ENCODE results near the gene TMEM183A.

Gene TMEM183A

GRCh38 chr1:202968895-202969295 lies 38.3 kb upstream of the TMEM183A start:
- Histone ChIP-seq H3K4me3 (ENCODE audit: low read depth, low read length) (no peak overlapping the region), H3K27me3 (peaks cover 24% of the 10 kb centered on the region), H3K36me3 (no peaks in the 10 kb centered on the region; the same call in 1 of the 2 replicates), H3K4me1 (peaks cover 6% of the 10 kb centered on the region; the same call in 1 of the 2 replicates), H3K9me3 (no peaks in the 10 kb centered on the region)
- TF ChIP-seq, protein P1, sequence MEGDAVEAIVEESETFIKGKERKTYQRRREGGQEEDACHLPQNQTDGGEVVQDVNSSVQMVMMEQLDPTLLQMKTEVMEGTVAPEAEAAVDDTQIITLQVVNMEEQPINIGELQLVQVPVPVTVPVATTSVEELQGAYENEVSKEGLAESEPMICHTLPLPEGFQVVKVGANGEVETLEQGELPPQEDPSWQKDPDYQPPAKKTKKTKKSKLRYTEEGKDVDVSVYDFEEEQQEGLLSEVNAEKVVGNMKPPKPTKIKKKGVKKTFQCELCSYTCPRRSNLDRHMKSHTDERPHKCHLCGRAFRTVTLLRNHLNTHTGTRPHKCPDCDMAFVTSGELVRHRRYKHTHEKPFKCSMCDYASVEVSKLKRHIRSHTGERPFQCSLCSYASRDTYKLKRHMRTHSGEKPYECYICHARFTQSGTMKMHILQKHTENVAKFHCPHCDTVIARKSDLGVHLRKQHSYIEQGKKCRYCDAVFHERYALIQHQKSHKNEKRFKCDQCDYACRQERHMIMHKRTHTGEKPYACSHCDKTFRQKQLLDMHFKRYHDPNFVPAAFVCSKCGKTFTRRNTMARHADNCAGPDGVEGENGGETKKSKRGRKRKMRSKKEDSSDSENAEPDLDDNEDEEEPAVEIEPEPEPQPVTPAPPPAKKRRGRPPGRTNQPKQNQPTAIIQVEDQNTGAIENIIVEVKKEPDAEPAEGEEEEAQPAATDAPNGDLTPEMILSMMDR (IDR thresholded peaks at IDR 0.05; ENCODE audit: low read depth, low read length) = peak; percentile 88
- DNase-seq = peak; percentile 53

- peaks cover 52% of the 10 kb centered on the region for H3K27me3 ChIP-seq
- no peak for DNase-seq
- H3K36me3 ChIP-seq = no peaks in the 10 kb centered on the region
- no peaks in the 10 kb centered on the region for H3K4me1 ChIP-seq
- TF ChIP-seq, protein P1 (IDR thresholded peaks at IDR 0.05; ENCODE audit: low read depth, low read length) = no peak
- H3K4me3 ChIP-seq (ENCODE audit: low read depth, low read length) = no peak overlapping the region
- H3K9me3 ChIP-seq = no peaks in the 10 kb centered on the region
These were observed 35.1 kb upstream of the TMEM183A start for GRCh38 chr1:202972046-202972445.

GRCh38 chr1:202974856-202975255 lies 32.3 kb upstream of the TMEM183A start:
- Histone ChIP-seq H3K4me1 (no peaks in the 10 kb centered on the region), H3K36me3 (no peaks in the 10 kb centered on the region), H3K27me3 (peaks cover 68% of the 10 kb centered on the region), H3K4me3 (ENCODE audit: low read depth, low read length) (no peak overlapping the region), H3K9me3 (no peaks in the 10 kb centered on the region)
- TF ChIP-seq, protein P1 (IDR thresholded peaks at IDR 0.05; ENCODE audit: low read depth, low read length) = no peak
- DNase-seq = no peak

GRCh38 chr1:202976633-202977032 lies 30.5 kb upstream of the TMEM183A start:
- no peak for DNase-seq
- H3K4me3 ChIP-seq (ENCODE audit: low read depth, low read length) = no peak overlapping the region
- no peaks in the 10 kb centered on the region for H3K36me3 ChIP-seq
- H3K4me1 ChIP-seq = no peaks in the 10 kb centered on the region
- TF ChIP-seq, protein P1 (IDR thresholded peaks at IDR 0.05; ENCODE audit: low read depth, low read length) = no peak
- no peaks in the 10 kb centered on the region for H3K9me3 ChIP-seq
- H3K27me3 ChIP-seq = peaks cover 70% of the 10 kb centered on the region

- H3K9me3 ChIP-seq = no peaks in the 10 kb centered on the region
- DNase-seq = no peak
- TF ChIP-seq, protein P1 (IDR thresholded peaks at IDR 0.05; ENCODE audit: low read depth, low read length) = no peak
- no peaks in the 10 kb centered on the region for H3K4me1 ChIP-seq
- peaks cover 52% of the 10 kb centered on the region for H3K27me3 ChIP-seq
- no peak overlapping the region for H3K4me3 ChIP-seq (ENCODE audit: low read depth, low read length)
- no peaks in the 10 kb centered on the region for H3K36me3 ChIP-seq
These were observed 27.7 kb upstream of the TMEM183A start for GRCh38 chr1:202979459-202979858.

GRCh38 chr1:202981939-202982338 lies 25.2 kb upstream of the TMEM183A start:
- no peaks in the 10 kb centered on the region for H3K9me3 ChIP-seq
- H3K4me1 ChIP-seq = no peaks in the 10 kb centered on the region
- no peak for DNase-seq
- H3K36me3 ChIP-seq = no peaks in the 10 kb centered on the region
- TF ChIP-seq, protein P1 (IDR thresholded peaks at IDR 0.05; ENCODE audit: low read depth, low read length) = no peak
- peaks cover 48% of the 10 kb centered on the region for H3K27me3 ChIP-seq
- no peak overlapping the region for H3K4me3 ChIP-seq (ENCODE audit: low read depth, low read length)
